Stimulated activated CD4-positive, alpha-beta T cell treated with anti-CD3 and anti-CD28 coated beads, Interleukin-2, amount 100 ng/mL, for 24 hours (primary cell): Measurements from ENCODE around the gene NIPAL3.

Experiments used
- DNase-seq, 2 donors: peaks; one replicate each; pipeline ENCODE4 v3.0.0-alpha.2; 2020

NIPAL3 gene

GRCh38 chr1:24391882-24392603, 23.6 kb upstream of the NIPAL3 start:
- DNase-seq = peak; percentile 73 to 76

GRCh38 chr1:24392604-24392946, 23.0 kb upstream of the NIPAL3 start:
- DNase-seq = no peak

GRCh38 chr1:24392982-24393650, 22.5 kb upstream of the NIPAL3 start:
- no peak for DNase-seq

GRCh38 chr1:24393892-24394291, 21.7 kb upstream of the NIPAL3 start:
- no peak for DNase-seq

GRCh38 chr1:24400065-24400464, 15.5 kb upstream of the NIPAL3 start:
- no peak for DNase-seq

GRCh38 chr1:24403806-24404205, 11.8 kb upstream of the NIPAL3 start:
- no peak for DNase-seq

GRCh38 chr1:24406788-24407187, 8.8 kb upstream of the NIPAL3 start:
- no peak for DNase-seq

- DNase-seq = no peak
Measured at GRCh38 chr1:24409535-24409934, 6.1 kb upstream of the NIPAL3 start.

GRCh38 chr1:24410750-24411149, 4.9 kb upstream of the NIPAL3 start:
- DNase-seq = no peak

- no peak for DNase-seq
Measured at GRCh38 chr1:24411963-24412362, 3.6 kb upstream of the NIPAL3 start.

- no peak for DNase-seq
Measured at GRCh38 chr1:24412408-24412807, 3.2 kb upstream of the NIPAL3 start.

- peak; percentile 77 to 83 for DNase-seq
Measured at GRCh38 chr1:24413350-24414163, 2.0 kb upstream of the NIPAL3 start, which contains the start of gene STPG1. Gene STPG1, minus strand, starts transcription at chr1:24413782. Its CDS starts 12,394 bp downstream, at chr1:24401388.

GRCh38 chr1:24414775-24415333, 748 bp upstream of the NIPAL3 start:
- DNase-seq = no peak

- DNase-seq = peak in 1 of 2 donors; percentile 24
Measured at GRCh38 chr1:24415910-24416665, 486 bp downstream of the NIPAL3 start.

GRCh38 chr1:24416666-24417391, 1.2 kb downstream of the NIPAL3 start:
- peak; percentile 33 to 54 for DNase-seq

- DNase-seq = no peak
Measured at GRCh38 chr1:24417681-24418080, 2.1 kb downstream of the NIPAL3 start.

- no peak for DNase-seq
Measured at GRCh38 chr1:24418898-24419628, 3.5 kb downstream of the NIPAL3 start.

- DNase-seq = no peak
Measured at GRCh38 chr1:24420547-24420946, 4.9 kb downstream of the NIPAL3 start.

GRCh38 chr1:24421502-24421901, 5.9 kb downstream of the NIPAL3 start:
- DNase-seq = no peak

- DNase-seq = no peak
Measured at GRCh38 chr1:24424207-24424606, 8.6 kb downstream of the NIPAL3 start.

GRCh38 chr1:24424990-24425389, 9.4 kb downstream of the NIPAL3 start:
- no peak for DNase-seq
